Liver (tissue), 9 donors: Measurements from ENCODE around the gene SPRED1. TPM values are rescaled to one million over a fixed set of nuclear protein-coding genes. Genes with fewer than 3 reads are reported as not detected.

ENCODE experiments used
- DNase-seq: peaks from one replicate; pipeline ENCODE4 v3.0.0-alpha.2; 2017; ENCODE audit warnings: low spot score
- H3K27ac ChIP-seq, 2 donors: one replicate each; pipeline ENCODE4 v1.7.0; 2013; ENCODE audit warnings: inconsistent platforms in 2 of 2, low read length in 2 of 2, control low read depth in 1 of 2, low read depth in 1 of 2, mild to moderate bottlenecking in 1 of 2
- H3K27me3 ChIP-seq, 4 donors: one replicate each; pipeline versions ENCODE4 v1.6.1 to v1.7.0; 2013; ENCODE audit warnings: low read length in 3 of 4, inconsistent platforms in 1 of 4, mild to moderate bottlenecking in 1 of 4, moderate library complexity in 1 of 4; ENCODE audit not compliant: control insufficient read depth in 4 of 4, insufficient read depth in 4 of 4
- H3K36me3 ChIP-seq, 4 donors: one replicate each; pipeline versions ENCODE4 v1.6.1 to v1.7.0; 2013; ENCODE audit warnings: low read length in 3 of 4, mild to moderate bottlenecking in 3 of 4, low read depth in 1 of 4, moderate library complexity in 1 of 4; ENCODE audit not compliant: control insufficient read depth in 4 of 4, insufficient read depth in 3 of 4
- H3K4me1 ChIP-seq, 4 donors: one replicate each; pipeline versions ENCODE4 v1.6.1 to v1.7.0; 2013; ENCODE audit warnings: low read length in 3 of 4, mild to moderate bottlenecking in 3 of 4, moderate library complexity in 1 of 4; ENCODE audit not compliant: control insufficient read depth in 4 of 4, insufficient read depth in 4 of 4
- H3K4me3 ChIP-seq, 3 donors: one replicate each; pipeline versions ENCODE4 v1.6.1 to v1.7.0; 2013; ENCODE audit warnings: low read length in 3 of 3, control low read depth in 1 of 3, low read depth in 1 of 3, mild to moderate bottlenecking in 1 of 3
- H3K9ac ChIP-seq, 2 donors: one replicate each; pipeline ENCODE4 v1.7.0; 2013; ENCODE audit warnings: low read length in 2 of 2, mild to moderate bottlenecking in 2 of 2, moderate library complexity in 2 of 2, control low read depth in 1 of 2, low read depth in 1 of 2
- H3K9me3 ChIP-seq, 4 donors: one replicate each; pipeline versions ENCODE4 v1.6.1 to v1.7.0; 2013; ENCODE audit warnings: low read length in 3 of 4; ENCODE audit not compliant: control insufficient read depth in 4 of 4
- EGR1 ChIP-seq, 2 donors: IDR thresholded peaks; 2 replicates each; pipeline ENCODE4 v1.6.1; 2016 to 2018; ENCODE audit warnings: antibody characterized with exemption in 2 of 2, low read depth in 2 of 2
- FOXA1 ChIP-seq: IDR thresholded peaks from 2 replicates; pipeline ENCODE4 v1.6.1; 2016; ENCODE audit warnings: antibody characterized with exemption
- FOXA2 ChIP-seq: IDR thresholded peaks from 2 replicates; pipeline ENCODE4 v1.6.1; 2016; ENCODE audit warnings: antibody characterized with exemption
- GABPA ChIP-seq, 2 donors: IDR thresholded peaks in 1 of 2; conservative IDR thresholded peaks in 1 of 2; 2 replicates each; pipeline ENCODE4 v1.6.1; 2016; ENCODE audit warnings: antibody characterized with exemption in 2 of 2, mild to moderate bottlenecking in 1 of 2, moderate library complexity in 1 of 2
- HNF4A ChIP-seq, 2 donors: conservative IDR thresholded peaks; 2 replicates each; pipeline ENCODE4 v1.6.1; 2016; ENCODE audit warnings: antibody characterized with exemption in 2 of 2, mild to moderate bottlenecking in 2 of 2
- HNF4G ChIP-seq: IDR thresholded peaks from 2 replicates; pipeline ENCODE4 v1.6.1; 2016; ENCODE audit warnings: antibody characterized with exemption
- JUND ChIP-seq, 2 donors: IDR thresholded peaks; 2 replicates each; pipeline ENCODE4 v1.6.1; 2016; ENCODE audit warnings: antibody characterized with exemption in 2 of 2
- NR2F2 ChIP-seq: IDR thresholded peaks from 2 replicates; pipeline ENCODE4 v1.6.1; 2016; ENCODE audit warnings: antibody characterized with exemption
- RAD21 ChIP-seq, 2 donors: IDR thresholded peaks; 2 replicates each; pipeline ENCODE4 v1.6.1; 2016; ENCODE audit warnings: antibody characterized with exemption in 2 of 2, mild to moderate bottlenecking in 2 of 2
- RXRA ChIP-seq, 2 donors: IDR thresholded peaks; 2 replicates each; pipeline ENCODE4 v1.6.1; 2017 to 2018; ENCODE audit warnings: antibody characterized with exemption in 2 of 2, mild to moderate bottlenecking in 1 of 2
- WGBS: extraction: QIAGEN DNeasy Blood & Tissue Kit; methylation state at CpG from one replicate; pipeline ENCODE4 v1.1.7; 2013; 5-methylcytosine and 5-hydroxymethylcytosine counted together
- polyA plus RNA-seq, 2 donors: library from polyadenylated mRNA; stranded (reverse) in 1 of 2; unstranded in 1 of 2; fragments of 200-250 nt in 1 of 2; fragments of >200 nt in 1 of 2; fragmentation: Nextera tagmentation in 1 of 2; extraction: Ambion mirVana in 1 of 2; gene quantifications; one replicate each; pipeline versions ENCODE4 v1.2.1 to v1.2.3, GENCODE V29; 2013 to 2015
- total RNA-seq, 2 donors: library from RNA; depleted of rRNA; stranded (reverse); fragments of >200 nt; gene quantifications; one replicate each; pipeline ENCODE4 v1.2.3, GENCODE V29; 2014
- TF ChIP-seq, protein P1 (sequence below): fragments of 150-350 bp; IDR thresholded peaks from 2 replicates; pipeline ENCODE4 v1.5.1; 2017; ENCODE audit warnings: improper control_type of control experiment, low read depth, low read length; ENCODE audit not compliant: missing input control
- TF ChIP-seq, protein P2 (sequence below): IDR thresholded peaks from 2 replicates; pipeline ENCODE4 v1.6.1; 2016; ENCODE audit warnings: antibody characterized with exemption
- TF ChIP-seq, protein P3 (sequence below): IDR thresholded peaks from 2 replicates; pipeline ENCODE4 v1.6.1; 2016; ENCODE audit warnings: antibody characterized with exemption
- TF ChIP-seq, protein P4 (sequence below): IDR thresholded peaks from 2 replicates; pipeline ENCODE4 v1.6.1; 2016; ENCODE audit warnings: antibody characterized with exemption
- donor health status: healthy.
- donor health status: healthy.
- donor health status: healthy.
- donor health status: healthy.
- donor health status: healthy.

The SPRED1 gene
- total and polyA plus RNA-seq, 4 donors = 1.2 to 7.7 (median 4.4) TPM

DNA sequence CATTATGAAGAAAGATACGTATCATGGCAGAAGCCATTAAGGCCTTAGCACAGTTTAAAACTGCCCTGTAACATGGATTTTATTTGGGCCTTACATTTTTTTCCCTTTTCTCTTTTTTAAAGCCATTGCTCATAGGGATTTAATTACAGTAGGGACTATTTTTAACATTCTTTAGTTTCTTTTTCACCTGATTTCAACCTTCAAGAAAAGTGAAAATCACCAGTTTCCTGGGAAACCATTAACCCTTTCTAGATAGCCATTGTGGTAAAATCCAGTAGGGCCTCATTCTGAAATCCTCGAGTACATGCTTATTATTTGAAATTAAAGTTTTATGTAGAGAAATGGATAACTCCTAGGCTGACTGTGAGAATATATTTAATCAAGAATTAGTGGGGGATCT lies 3.1 kb downstream of the SPRED1 start (continued):
- TF ChIP-seq, protein P1, sequence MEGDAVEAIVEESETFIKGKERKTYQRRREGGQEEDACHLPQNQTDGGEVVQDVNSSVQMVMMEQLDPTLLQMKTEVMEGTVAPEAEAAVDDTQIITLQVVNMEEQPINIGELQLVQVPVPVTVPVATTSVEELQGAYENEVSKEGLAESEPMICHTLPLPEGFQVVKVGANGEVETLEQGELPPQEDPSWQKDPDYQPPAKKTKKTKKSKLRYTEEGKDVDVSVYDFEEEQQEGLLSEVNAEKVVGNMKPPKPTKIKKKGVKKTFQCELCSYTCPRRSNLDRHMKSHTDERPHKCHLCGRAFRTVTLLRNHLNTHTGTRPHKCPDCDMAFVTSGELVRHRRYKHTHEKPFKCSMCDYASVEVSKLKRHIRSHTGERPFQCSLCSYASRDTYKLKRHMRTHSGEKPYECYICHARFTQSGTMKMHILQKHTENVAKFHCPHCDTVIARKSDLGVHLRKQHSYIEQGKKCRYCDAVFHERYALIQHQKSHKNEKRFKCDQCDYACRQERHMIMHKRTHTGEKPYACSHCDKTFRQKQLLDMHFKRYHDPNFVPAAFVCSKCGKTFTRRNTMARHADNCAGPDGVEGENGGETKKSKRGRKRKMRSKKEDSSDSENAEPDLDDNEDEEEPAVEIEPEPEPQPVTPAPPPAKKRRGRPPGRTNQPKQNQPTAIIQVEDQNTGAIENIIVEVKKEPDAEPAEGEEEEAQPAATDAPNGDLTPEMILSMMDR = no peak

DNA sequence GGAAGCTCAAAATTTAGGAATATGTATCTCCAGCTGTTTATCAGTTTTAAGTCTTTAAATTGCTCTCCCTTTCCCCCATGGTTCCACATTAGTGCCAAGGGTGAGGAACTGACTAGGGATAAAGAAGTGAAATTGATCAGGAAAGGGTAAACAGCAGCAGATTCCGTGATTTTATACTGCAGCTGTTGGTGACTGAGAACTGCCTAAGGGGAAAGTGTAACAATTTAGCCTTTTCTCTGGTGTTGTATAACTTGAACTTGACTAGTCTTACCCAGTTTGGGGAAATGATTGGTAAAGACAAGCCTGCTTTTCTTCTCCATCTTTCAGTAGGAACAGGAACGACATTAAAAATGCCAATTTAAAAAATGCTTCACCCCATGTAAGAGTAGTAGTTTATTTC lies 5.0 kb downstream of the SPRED1 start:
- no peak overlapping the region for H3K27ac ChIP-seq
- H3K36me3 ChIP-seq = no peaks in the 10 kb centered on the region
- H3K4me3 ChIP-seq = no peak overlapping the region
- no peak for TF ChIP-seq HNF4G
- DNase-seq = no peak
- H3K9me3 ChIP-seq = no peaks in the 10 kb centered on the region
- peaks cover 0 to 21% (median 11%) of the 10 kb centered on the region in 4 donors for H3K4me1 ChIP-seq
- no peaks in the 10 kb centered on the region for H3K27me3 ChIP-seq
- WGBS = 36% methylated on average over 2 of the region's 2 CpGs
- H3K9ac ChIP-seq = no peak overlapping the region

DNA sequence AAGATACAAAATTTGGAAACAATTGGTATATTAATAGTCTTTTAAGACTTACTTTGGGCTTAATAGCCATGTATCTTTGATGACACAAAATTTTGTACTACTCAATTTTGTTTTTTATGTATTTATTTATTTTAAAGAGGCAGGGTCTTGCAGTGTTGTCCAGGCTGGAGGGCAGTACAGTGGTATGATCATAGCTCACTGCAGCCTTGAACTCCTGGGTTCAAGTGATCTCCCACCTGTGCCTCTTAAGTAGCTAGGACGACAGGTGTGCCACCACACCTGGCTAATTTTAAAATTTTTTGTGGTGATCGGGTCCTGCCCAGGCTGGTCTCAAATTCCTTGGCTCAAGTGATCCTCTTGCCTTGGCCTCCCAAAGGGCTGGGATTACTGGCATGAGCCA lies 6.5 kb downstream of the SPRED1 start:
- Histone ChIP-seq H3K4me3 (no peak overlapping the region), H3K9ac (no peak overlapping the region), H3K27me3 (no peaks in the 10 kb centered on the region), H3K36me3 (no peaks in the 10 kb centered on the region), H3K9me3 (no peaks in the 10 kb centered on the region), H3K4me1 (peaks cover 0 to 6% (median 3%) of the 10 kb centered on the region in 4 donors), H3K27ac (no peak overlapping the region)
- TF ChIP-seq JUND (IDR thresholded peaks at IDR 0.05) (no peak), GABPA (IDR thresholded peaks at IDR 0.05 in 1 of 2, conservative IDR thresholded peaks at IDR 0.05 in 1 of 2) (no peak), HNF4A (conservative IDR thresholded peaks at IDR 0.05) (no peak), RAD21 (IDR thresholded peaks at IDR 0.05) (no peak)
- TF ChIP-seq, protein P2, sequence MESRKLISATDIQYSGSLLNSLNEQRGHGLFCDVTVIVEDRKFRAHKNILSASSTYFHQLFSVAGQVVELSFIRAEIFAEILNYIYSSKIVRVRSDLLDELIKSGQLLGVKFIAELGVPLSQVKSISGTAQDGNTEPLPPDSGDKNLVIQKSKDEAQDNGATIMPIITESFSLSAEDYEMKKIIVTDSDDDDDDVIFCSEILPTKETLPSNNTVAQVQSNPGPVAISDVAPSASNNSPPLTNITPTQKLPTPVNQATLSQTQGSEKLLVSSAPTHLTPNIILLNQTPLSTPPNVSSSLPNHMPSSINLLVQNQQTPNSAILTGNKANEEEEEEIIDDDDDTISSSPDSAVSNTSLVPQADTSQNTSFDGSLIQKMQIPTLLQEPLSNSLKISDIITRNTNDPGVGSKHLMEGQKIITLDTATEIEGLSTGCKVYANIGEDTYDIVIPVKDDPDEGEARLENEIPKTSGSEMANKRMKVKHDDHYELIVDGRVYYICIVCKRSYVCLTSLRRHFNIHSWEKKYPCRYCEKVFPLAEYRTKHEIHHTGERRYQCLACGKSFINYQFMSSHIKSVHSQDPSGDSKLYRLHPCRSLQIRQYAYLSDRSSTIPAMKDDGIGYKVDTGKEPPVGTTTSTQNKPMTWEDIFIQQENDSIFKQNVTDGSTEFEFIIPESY = no peak
- no peak for DNase-seq
- WGBS = 94% methylated on average over 2 of the region's 2 CpGs

DNA sequence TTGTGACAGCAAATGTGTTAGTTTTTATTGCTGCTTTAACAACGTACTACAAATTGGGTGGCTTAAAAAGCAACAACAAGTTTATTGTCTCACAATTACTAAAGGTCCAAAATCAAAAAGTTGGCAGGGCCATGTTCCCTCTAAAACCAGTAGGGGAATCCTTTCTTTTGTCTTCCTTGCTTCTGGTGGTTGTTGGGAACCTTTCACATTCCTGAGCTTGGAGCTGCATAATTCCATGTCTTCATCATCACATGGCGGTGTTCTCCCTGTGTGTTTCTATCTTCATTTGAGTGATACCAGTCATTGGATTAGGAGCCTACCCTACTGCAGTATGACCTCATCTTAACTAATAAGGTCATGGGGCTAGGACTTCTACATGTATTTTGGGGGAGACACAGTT lies 7.4 kb downstream of the SPRED1 start:
- Histone ChIP-seq H3K27ac (no peak overlapping the region), H3K27me3 (no peaks in the 10 kb centered on the region), H3K36me3 (no peaks in the 10 kb centered on the region), H3K9ac (no peak overlapping the region), H3K4me3 (no peak overlapping the region), H3K9me3 (no peaks in the 10 kb centered on the region), H3K4me1 (no peaks in the 10 kb centered on the region)
- WGBS = 88% methylated on average over 2 of the region's 2 CpGs
- TF ChIP-seq FOXA1 = no peak
- TF ChIP-seq, protein P3, sequence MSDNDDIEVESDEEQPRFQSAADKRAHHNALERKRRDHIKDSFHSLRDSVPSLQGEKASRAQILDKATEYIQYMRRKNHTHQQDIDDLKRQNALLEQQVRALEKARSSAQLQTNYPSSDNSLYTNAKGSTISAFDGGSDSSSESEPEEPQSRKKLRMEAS = no peak
- TF ChIP-seq, protein P1 = no peak
- TF ChIP-seq FOXA2 = no peak
- TF ChIP-seq, protein P4, sequence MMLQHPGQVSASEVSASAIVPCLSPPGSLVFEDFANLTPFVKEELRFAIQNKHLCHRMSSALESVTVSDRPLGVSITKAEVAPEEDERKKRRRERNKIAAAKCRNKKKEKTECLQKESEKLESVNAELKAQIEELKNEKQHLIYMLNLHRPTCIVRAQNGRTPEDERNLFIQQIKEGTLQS = no peak
- no peak for TF ChIP-seq EGR1 (IDR thresholded peaks at IDR 0.05; ENCODE audit: low read depth in 2 of 2)
- TF ChIP-seq JUND (IDR thresholded peaks at IDR 0.05) = no peak
- TF ChIP-seq RXRA (IDR thresholded peaks at IDR 0.05) = no peak
- TF ChIP-seq GABPA (IDR thresholded peaks at IDR 0.05 in 1 of 2, conservative IDR thresholded peaks at IDR 0.05 in 1 of 2) = no peak
- TF ChIP-seq NR2F2 = no peak
- no peak for TF ChIP-seq HNF4A (conservative IDR thresholded peaks at IDR 0.05)
- DNase-seq = no peak
